ENCODE results near the gene INHBE.

- TF ChIP-seq CTCF (IDR thresholded peaks at IDR 0.05) (no peak), ZFX (IDR thresholded peaks at IDR 0.05; ENCODE audit: borderline replicate concordance) (no peak)
These were observed 5.0 kb upstream of the INHBE start for GRCh38 chr12:57450057-57450456.

Data from 22Rv1 (cell line).